ENCODE measurements around the gene KRTAP19-1.

KRTAP19-1 gene

GRCh38 chr21:30491963-30492428 is 11.8 kb upstream of the KRTAP19-1 start, which contains the start of gene KRTAP19-3:
Gene KRTAP19-3 (minus strand): TSS chr21:30492013. CDS start chr21:30491957, 56 bp downstream.
- Histone ChIP-seq H3K4me3 (ENCODE audit: low read depth, low read length) (no peak within 1 kb of the TSS), H3K27ac (no peak within 1 kb of the TSS), H3K27me3 (replicated peaks) (no peaks in the 10 kb centered on the region), H3K36me3 (replicated peaks) (no peaks in the 10 kb centered on the region)
- DNase-seq: no peak
- in situ Hi-C loops (cut with HindIII; ENCODE audit: low pct_ligation_motif_present, low sequenced_read_pairs): no loop called here
- TF ChIP-seq, protein P1, sequence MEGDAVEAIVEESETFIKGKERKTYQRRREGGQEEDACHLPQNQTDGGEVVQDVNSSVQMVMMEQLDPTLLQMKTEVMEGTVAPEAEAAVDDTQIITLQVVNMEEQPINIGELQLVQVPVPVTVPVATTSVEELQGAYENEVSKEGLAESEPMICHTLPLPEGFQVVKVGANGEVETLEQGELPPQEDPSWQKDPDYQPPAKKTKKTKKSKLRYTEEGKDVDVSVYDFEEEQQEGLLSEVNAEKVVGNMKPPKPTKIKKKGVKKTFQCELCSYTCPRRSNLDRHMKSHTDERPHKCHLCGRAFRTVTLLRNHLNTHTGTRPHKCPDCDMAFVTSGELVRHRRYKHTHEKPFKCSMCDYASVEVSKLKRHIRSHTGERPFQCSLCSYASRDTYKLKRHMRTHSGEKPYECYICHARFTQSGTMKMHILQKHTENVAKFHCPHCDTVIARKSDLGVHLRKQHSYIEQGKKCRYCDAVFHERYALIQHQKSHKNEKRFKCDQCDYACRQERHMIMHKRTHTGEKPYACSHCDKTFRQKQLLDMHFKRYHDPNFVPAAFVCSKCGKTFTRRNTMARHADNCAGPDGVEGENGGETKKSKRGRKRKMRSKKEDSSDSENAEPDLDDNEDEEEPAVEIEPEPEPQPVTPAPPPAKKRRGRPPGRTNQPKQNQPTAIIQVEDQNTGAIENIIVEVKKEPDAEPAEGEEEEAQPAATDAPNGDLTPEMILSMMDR (IDR thresholded peaks at IDR 0.05; ENCODE audit: low read depth, low read length, missing control alignments): no peak

- H3K36me3 ChIP-seq (replicated peaks): no peaks in the 10 kb centered on the region
- no peak for DNase-seq
- H3K27me3 ChIP-seq (replicated peaks): no peaks in the 10 kb centered on the region
- TF ChIP-seq, protein P1 (IDR thresholded peaks at IDR 0.05; ENCODE audit: low read depth, low read length, missing control alignments): no peak
- H3K27ac ChIP-seq: no peak within 1 kb of the TSS
- in situ Hi-C loops (cut with HindIII; ENCODE audit: low pct_ligation_motif_present, low sequenced_read_pairs): no loop called here
- no peak within 1 kb of the TSS for H3K4me3 ChIP-seq (ENCODE audit: low read depth, low read length)
Measured at GRCh38 chr21:30487336-30487735, 7.2 kb upstream of the KRTAP19-1 start, which contains the start of gene KRTAP19-2. Gene KRTAP19-2 (minus strand): TSS chr21:30487436. CDS start chr21:30487348, 88 bp downstream.

GRCh38 chr21:30486180-30486579 is 6.0 kb upstream of the KRTAP19-1 start:
- DNase-seq: no peak
- in situ Hi-C loops (cut with HindIII; ENCODE audit: low pct_ligation_motif_present, low sequenced_read_pairs): no loop called here
- no peaks in the 10 kb centered on the region for H3K36me3 ChIP-seq (replicated peaks)
- no peaks in the 10 kb centered on the region for H3K27me3 ChIP-seq (replicated peaks)
- no peak overlapping the region for H3K27ac ChIP-seq
- H3K4me3 ChIP-seq (ENCODE audit: low read depth, low read length): no peak overlapping the region
- TF ChIP-seq, protein P1 (IDR thresholded peaks at IDR 0.05; ENCODE audit: low read depth, low read length, missing control alignments): no peak

- no peak overlapping the region for H3K27ac ChIP-seq
- in situ Hi-C loops (cut with HindIII; ENCODE audit: low pct_ligation_motif_present, low sequenced_read_pairs): no loop called here
Measured at GRCh38 chr21:30482130-30482529, 2.0 kb upstream of the KRTAP19-1 start.

DNA sequence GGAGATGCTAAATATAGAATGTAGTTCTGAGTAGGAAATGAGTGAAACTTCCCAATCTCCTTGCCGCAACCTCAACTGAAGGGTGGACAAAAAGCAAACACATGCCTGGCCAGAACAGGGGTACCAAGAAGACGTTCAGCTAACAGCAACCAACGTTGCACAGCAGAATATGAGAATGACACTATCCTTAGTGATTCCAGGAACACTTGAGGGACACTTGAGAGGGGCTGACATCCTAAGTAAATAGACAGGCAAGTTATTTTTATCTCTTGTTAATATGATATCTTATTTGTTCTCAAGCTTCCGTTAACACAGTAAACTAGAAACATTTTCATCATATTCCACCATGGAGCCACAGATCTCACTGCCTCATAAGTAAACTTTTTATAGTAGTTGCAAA is 908 bp downstream of the KRTAP19-1 start:
- Histone ChIP-seq H3K36me3 (replicated peaks) (no peaks in the 10 kb centered on the region), H3K27me3 (replicated peaks) (no peaks in the 10 kb centered on the region), H3K4me3 (ENCODE audit: low read depth, low read length) (no peak overlapping the region), H3K27ac (no peak overlapping the region)
- no peak for DNase-seq
- TF ChIP-seq, protein P1 (IDR thresholded peaks at IDR 0.05; ENCODE audit: low read depth, low read length, missing control alignments): no peak
- in situ Hi-C loops (cut with HindIII; ENCODE audit: low pct_ligation_motif_present, low sequenced_read_pairs): no loop called here

More at GRCh38 chr21:30482130-30482529, 2.0 kb upstream of the KRTAP19-1 start:
- Histone ChIP-seq H3K36me3 (replicated peaks) (no peaks in the 10 kb centered on the region), H3K27me3 (replicated peaks) (no peaks in the 10 kb centered on the region), H3K4me3 (ENCODE audit: low read depth, low read length) (no peak overlapping the region)
- TF ChIP-seq, protein P1 (IDR thresholded peaks at IDR 0.05; ENCODE audit: low read depth, low read length, missing control alignments): no peak
- DNase-seq: no peak

DNA sequence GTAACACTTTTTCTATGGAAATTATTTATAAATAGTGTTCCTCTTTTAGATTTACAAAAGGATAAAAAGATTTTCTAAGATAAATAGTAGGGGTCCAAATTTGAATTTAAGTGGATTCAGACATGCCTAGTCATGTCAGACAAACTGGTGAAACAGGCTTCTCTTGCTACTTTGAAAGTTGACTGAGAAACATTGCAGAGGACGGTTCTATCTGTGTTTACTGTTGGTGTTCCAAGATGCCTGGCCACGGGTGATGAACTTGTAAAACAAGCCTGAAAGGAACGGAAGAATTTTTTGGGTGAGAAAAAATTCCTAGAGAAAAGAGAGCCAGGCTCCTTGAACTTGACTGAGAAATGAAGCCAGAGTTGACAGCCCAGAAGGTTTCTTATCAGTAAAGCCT is 2.2 kb downstream of the KRTAP19-1 start:
- no peaks in the 10 kb centered on the region for H3K27me3 ChIP-seq (replicated peaks)
- TF ChIP-seq, protein P1 (IDR thresholded peaks at IDR 0.05; ENCODE audit: low read depth, low read length, missing control alignments): no peak
- no peak for DNase-seq
- no peak overlapping the region for H3K27ac ChIP-seq
- in situ Hi-C loops (cut with HindIII; ENCODE audit: low pct_ligation_motif_present, low sequenced_read_pairs): no loop called here
- H3K4me3 ChIP-seq (ENCODE audit: low read depth, low read length): no peak overlapping the region
- no peaks in the 10 kb centered on the region for H3K36me3 ChIP-seq (replicated peaks)
